K562 (cell line): ENCODE results near the gene PDE9A. TPM values are rescaled to one million over a fixed set of nuclear protein-coding genes. Genes with fewer than 3 reads are reported as not detected.

Experiments
- ATAC-seq: fragments of 200-7000 bp; cut with Tn5 transposase; 3 replicates; pipeline ENCODE4 v1.9.1; 2020; ENCODE audit warnings: moderate library complexity
- BruUV-seq: library from RNA; stranded (reverse); fragments of 400-500 nt; replicated peaks from 2 replicates; lab custom pipeline; 2021; lab: Mats Ljungman, UMichigan
- CTCF ChIA-PET: fragments of 300-600 bp; formaldehyde crosslinking; extraction: SDS; loops from one replicate; lab custom pipeline; 2021; ENCODE audit warnings: low intra/inter-chr PET ratio; lab: Yijun Ruan, JAX
- POLR2A ChIA-PET: fragments of 300-600, 350-650 bp; sonication (Branson Sonifier 250); formaldehyde crosslinking; extraction: SDS; loops from one replicate; lab custom pipeline; 2021; ENCODE audit warnings: antibody characterized with exemption, inconsistent platforms; lab: Yijun Ruan, JAX
- DNase-seq, 4 experiments: peaks; one replicate each; pipeline versions ENCODE4 v3.0.0 to v3.0.0-alpha.2; 2011 to 2018; ENCODE audit warnings: low spot score in 3 of 4, mixed read lengths in 3 of 4; ENCODE audit errors: extremely low read depth in 1 of 4
- FAIRE-seq: peaks from 2 replicates; lab custom pipeline; 2011; peaks lifted over from hg19 to GRCh38; lab: Jason Lieb, UNC
- H2AFZ ChIP-seq: 2 replicates; pipeline ENCODE4 v1.6.0; 2011; ENCODE audit warnings: low read depth, low read length, control low read depth, inconsistent platforms
- H3K27ac ChIP-seq: fragments of 200-600 bp; 3 replicates; pipeline ENCODE4 v1.8.0; 2011; ENCODE audit warnings: low read depth, mild to moderate bottlenecking, control low read depth, inconsistent platforms, low read length, moderate library complexity, mixed read lengths; ENCODE audit errors: extremely low read depth
- H3K27me3 ChIP-seq, 2 experiments: fragments of 300-600 bp in 1 of 2; 2 replicates in 1 of 2; 3 replicates in 1 of 2; pipeline versions ENCODE4 v1.6.0 to v1.8.0; 2011; ENCODE audit warnings: inconsistent platforms in 2 of 2, low read length in 2 of 2, mild to moderate bottlenecking in 1 of 2, mixed read lengths in 1 of 2, moderate library complexity in 1 of 2; ENCODE audit not compliant: control insufficient read depth in 2 of 2, insufficient read depth in 2 of 2
- H3K36me3 ChIP-seq: fragments of 300-600 bp; 3 replicates; pipeline ENCODE4 v1.8.0; 2011; ENCODE audit warnings: mild to moderate bottlenecking, low read length, inconsistent platforms; ENCODE audit not compliant: control insufficient read depth, insufficient read depth
- H3K4me1 ChIP-seq, 2 experiments: fragments of 200-600 bp in 1 of 2; replicated peaks in 1 of 2; 2 replicates in 1 of 2; 3 replicates in 1 of 2; pipeline versions ENCODE4 v1.5.1 to v1.8.0; 2011; ENCODE audit warnings: inconsistent platforms in 2 of 2, low read length in 2 of 2, mild to moderate bottlenecking in 1 of 2, mixed read lengths in 1 of 2, moderate library complexity in 1 of 2; ENCODE audit not compliant: control insufficient read depth in 2 of 2, insufficient read depth in 2 of 2
- H3K4me2 ChIP-seq: 2 replicates; pipeline ENCODE4 v1.6.1; 2011; ENCODE audit warnings: low read length, control low read depth, inconsistent platforms, mixed read lengths; ENCODE audit not compliant: insufficient read depth
- H3K4me3 ChIP-seq: fragments of 200-600 bp; sonication (generic), shearing (Covaris generic); 2 replicates; pipeline ENCODE4 v1.5.1; 2016; ENCODE audit warnings: control low read depth, inconsistent platforms
- H3K79me2 ChIP-seq: fragments of 200-600 bp; 3 replicates; pipeline ENCODE4 v1.8.0; 2011; ENCODE audit warnings: low read length, inconsistent platforms; ENCODE audit not compliant: control insufficient read depth, insufficient read depth
- H3K9ac ChIP-seq, 2 experiments: 2 replicates each; pipeline versions ENCODE4 v1.6.0 to v1.6.1; 2011; ENCODE audit warnings: low read depth in 2 of 2, low read length in 2 of 2, control low read depth in 1 of 2, inconsistent platforms in 1 of 2, mild to moderate bottlenecking in 1 of 2, mixed read lengths in 1 of 2; ENCODE audit not compliant: insufficient read depth in 1 of 2
- H3K9me1 ChIP-seq: one replicate; pipeline ENCODE4 v1.6.0; 2011; ENCODE audit warnings: inconsistent platforms, mild to moderate bottlenecking, low read length, moderate library complexity; ENCODE audit not compliant: control insufficient read depth, insufficient read depth
- H3K9me3 ChIP-seq: replicated peaks from 2 replicates; pipeline ENCODE4 v1.5.1; 2011; ENCODE audit warnings: low read depth, low read length, inconsistent platforms; ENCODE audit not compliant: control insufficient read depth, insufficient read depth
- H4K20me1 ChIP-seq: replicated peaks from 2 replicates; pipeline ENCODE4 v1.6.1; 2011; ENCODE audit warnings: low read length, inconsistent platforms, mixed read lengths; ENCODE audit not compliant: control insufficient read depth, insufficient read depth
- CREBBP ChIP-seq: IDR thresholded peaks from one replicate; pipeline ENCODE4 v1.6.1; 2012; ENCODE audit warnings: low read depth, mild to moderate bottlenecking, control low read depth, inconsistent platforms, low read length
- NR2C2 ChIP-seq, 2 experiments: fragments of 200-800 bp in 1 of 2; sonication (Bioruptor generic) in 1 of 2; sonication (generic) in 1 of 2; formaldehyde crosslinking in 1 of 2; IDR thresholded peaks; 2 replicates each; pipeline versions ENCODE4 v1.6.1 to v1.8.0; 2016 to 2022; ENCODE audit warnings: mild to moderate bottlenecking in 1 of 2, missing compliant biosample characterization in 1 of 2, missing genetic modification characterization in 1 of 2, missing genetic modification reagents in 1 of 2
- NUFIP1 ChIP-seq: fragments of 450-650 bp; IDR thresholded peaks from 2 replicates; pipeline ENCODE4 v1.6.1; 2018; ENCODE audit not compliant: partially characterized antibody
- ZNF408 ChIP-seq: fragments of 250-450 bp; sonication (Bioruptor Pico); IDR thresholded peaks from 2 replicates; pipeline ENCODE4 v1.4.0; 2020; ENCODE audit warnings: low read depth, mild to moderate bottlenecking, moderate library complexity
- WGBS: fragments of 100-300 bp; shearing (Covaris generic); methylation state at CpG from one replicate; pipeline ENCODE4 v1.1.6; 2016; ENCODE audit warnings: low coverage, mixed read lengths; ENCODE audit not compliant: insufficient coverage; ENCODE audit errors: missing lambda C conversion rate; 5-methylcytosine and 5-hydroxymethylcytosine counted together
- in situ Hi-C: fragments of 300-500 bp; cut with MboI; formaldehyde crosslinking; loops from 4 replicates; pipeline ENCODE4 v1.15.0; 2018; ENCODE audit warnings: inconsistent platforms, mixed read lengths
- intact Hi-C: fragments of 100-400 bp; cut with micrococcal nuclease; formaldehyde crosslinking; loops from 2 replicates; pipeline ENCODE4 v1.14.2; 2022
- polyA plus RNA-seq, 8 experiments: library from polyadenylated mRNA; depleted of rRNA in 4 of 8; stranded (reverse) in 5 of 8; unstranded in 3 of 8; fragments of >200 nt; fragmentation: Nextera tagmentation in 2 of 8; fragmentation: Illumina TruSeq in 1 of 8; extraction: Ambion mirVana in 2 of 8; extraction: Trizol in 1 of 8; gene quantifications; 2 replicates each; pipeline versions ENCODE4 v1.2.1 to v1.2.3, GENCODE V29; 2011 to 2014; ENCODE audit warnings: inconsistent platforms in 1 of 8, missing spikeins in 1 of 8
- total RNA-seq, 7 experiments: library from RNA; depleted of rRNA in 6 of 7; stranded (reverse); fragments of >200 nt in 6 of 7; fragmentation: Illumina TruSeq in 2 of 7; extraction: Trizol in 2 of 7; gene quantifications; 2 replicates each; pipeline versions ENCODE4 v1.2.1 to v1.2.3, GENCODE V29; 2011 to 2021; ENCODE audit warnings: low replicate concordance in 1 of 7

PDE9A gene
- total and polyA plus RNA-seq, 9 of the 15 experiments (the other 6 are each of a cell fraction or from before 2014, with no cell fraction given) = 0.07 to 0.27 TPM; not detected in 7

- TF ChIP-seq NUFIP1 = peak; percentile 56
Measured at GRCh38 chr21:42628466-42629061, 24.9 kb upstream of the PDE9A start (continued).

GRCh38 chr21:42629933-42630589 lies 23.4 kb upstream of the PDE9A start:
- H3K27ac ChIP-seq = no peak overlapping the region
- H3K27me3 ChIP-seq = peaks cover 6 to 38% of the 10 kb centered on the region in 2 experiments; a peak in 3 of 5 replicates
- no peak overlapping the region for H3K4me2 ChIP-seq
- intact Hi-C loops (no loop called here), in situ Hi-C loops (no loop called here)
- H3K4me3 ChIP-seq = no peak overlapping the region
- ATAC-seq (no peak), DNase-seq (no peak), FAIRE-seq (no peak)
- no TSS peak for BruUV-seq
- H3K9me3 ChIP-seq = peaks cover 4% of the 10 kb centered on the region; the same call in 1 of the 2 replicates
- no peaks in the 10 kb centered on the region for H3K36me3 ChIP-seq
- no peaks in the 10 kb centered on the region for H3K79me2 ChIP-seq
- no peaks in the 10 kb centered on the region for H3K9me1 ChIP-seq
- TF ChIP-seq CREBBP = peak; percentile 82
- no peak for TF ChIP-seq NR2C2 (CRISPR knock-in tag; IDR thresholded peaks at IDR 0.05)
- no peak for TF ChIP-seq NR2C2 (tag; IDR thresholded peaks at IDR 0.05)
- TF ChIP-seq ZNF408 (CRISPR knock-in tag) = no peak
- no peak overlapping the region for H2AFZ ChIP-seq
- H4K20me1 ChIP-seq = no peaks in the 10 kb centered on the region
- POLR2A ChIA-PET = no interaction called here
- CTCF ChIA-PET = no interaction called here
- no peaks in the 10 kb centered on the region for H3K4me1 ChIP-seq
- 51% methylated on average over 9 of the region's 9 CpGs for WGBS
- H3K9ac ChIP-seq = no peak overlapping the region
